Measurements from ENCODE around the gene GNAO1.

GNAO1 gene

GRCh38 chr16:56262148-56262547 lies 70.9 kb downstream of the GNAO1 start:
- no peaks in the 10 kb centered on the region for H4K20me1 ChIP-seq (ENCODE audit: insufficient read depth, low read length)
- H3K27me3 ChIP-seq (replicated peaks; ENCODE audit: insufficient read depth, low read length) = no peaks in the 10 kb centered on the region
- H2AFZ ChIP-seq (ENCODE audit: low read length) = no peak overlapping the region
- no peak for DNase-seq
- no peaks in the 10 kb centered on the region for H3K36me3 ChIP-seq (replicated peaks; ENCODE audit: insufficient read depth, low read length)
- no peak for TF ChIP-seq EZH2 (optimal IDR thresholded peaks at IDR 0.05; ENCODE audit: low read depth, low read length)
- TF ChIP-seq EZH2phosphoT487 (IDR thresholded peaks at IDR 0.05; ENCODE audit: low read length) = no peak
- TF ChIP-seq CTCF (IDR thresholded peaks at IDR 0.05; ENCODE audit: low read length) = no peak
- H3K4me2 ChIP-seq (ENCODE audit: low read depth, low read length) = no peak overlapping the region
- no peaks in the 10 kb centered on the region for H3K4me1 ChIP-seq (ENCODE audit: low read length)
- no peak overlapping the region for H3K9ac ChIP-seq (ENCODE audit: low read length)
- no peaks in the 10 kb centered on the region for H3K9me3 ChIP-seq (replicated peaks; ENCODE audit: insufficient read depth, low read length)
- H3K9me2 ChIP-seq (replicated peaks; ENCODE audit: insufficient read depth, low read length) = no peaks in the 10 kb centered on the region
- no peaks in the 10 kb centered on the region for H3F3A ChIP-seq (ENCODE audit: insufficient read depth, low read length)
- H3K79me2 ChIP-seq (ENCODE audit: low read length) = no peaks in the 10 kb centered on the region
- H3K4me3 ChIP-seq (ENCODE audit: low read length) = no peak overlapping the region
- H3K27ac ChIP-seq (ENCODE audit: low read length) = no peak overlapping the region

- Histone ChIP-seq H3K9me2 (replicated peaks; ENCODE audit: insufficient read depth, low read length) (no peaks in the 10 kb centered on the region), H2AFZ (ENCODE audit: low read length) (no peak overlapping the region), H3K36me3 (replicated peaks; ENCODE audit: insufficient read depth, low read length) (no peaks in the 10 kb centered on the region), H3K4me3 (ENCODE audit: low read length) (no peak overlapping the region), H4K20me1 (ENCODE audit: insufficient read depth, low read length) (no peaks in the 10 kb centered on the region), H3K4me2 (ENCODE audit: low read depth, low read length) (no peak overlapping the region), H3K9me3 (replicated peaks; ENCODE audit: insufficient read depth, low read length) (no peaks in the 10 kb centered on the region), H3F3A (ENCODE audit: insufficient read depth, low read length) (no peaks in the 10 kb centered on the region), H3K4me1 (ENCODE audit: low read length) (no peaks in the 10 kb centered on the region), H3K9ac (ENCODE audit: low read length) (no peak overlapping the region), H3K27ac (ENCODE audit: low read length) (no peak overlapping the region), H3K79me2 (ENCODE audit: low read length) (no peaks in the 10 kb centered on the region), H3K27me3 (replicated peaks; ENCODE audit: insufficient read depth, low read length) (no peaks in the 10 kb centered on the region)
- no peak for DNase-seq
- no peak for TF ChIP-seq EZH2phosphoT487 (IDR thresholded peaks at IDR 0.05; ENCODE audit: low read length)
- no peak for TF ChIP-seq EZH2 (optimal IDR thresholded peaks at IDR 0.05; ENCODE audit: low read depth, low read length)
- TF ChIP-seq CTCF (IDR thresholded peaks at IDR 0.05; ENCODE audit: low read length) = no peak
Measured at GRCh38 chr16:56262551-56263245, 71.4 kb downstream of the GNAO1 start.

- no peak overlapping the region for H3K27ac ChIP-seq (ENCODE audit: low read length)
- no peaks in the 10 kb centered on the region for H3F3A ChIP-seq (ENCODE audit: insufficient read depth, low read length)
- no peak overlapping the region for H3K4me3 ChIP-seq (ENCODE audit: low read length)
- TF ChIP-seq EZH2 (optimal IDR thresholded peaks at IDR 0.05; ENCODE audit: low read depth, low read length) (no peak), CTCF (IDR thresholded peaks at IDR 0.05; ENCODE audit: low read length) (no peak), EZH2phosphoT487 (IDR thresholded peaks at IDR 0.05; ENCODE audit: low read length) (no peak)
- DNase-seq = no peak
- H3K9me3 ChIP-seq (replicated peaks; ENCODE audit: insufficient read depth, low read length) = no peaks in the 10 kb centered on the region
- H3K4me2 ChIP-seq (ENCODE audit: low read depth, low read length) = no peak overlapping the region
- H3K27me3 ChIP-seq (replicated peaks; ENCODE audit: insufficient read depth, low read length) = no peaks in the 10 kb centered on the region
- H3K36me3 ChIP-seq (replicated peaks; ENCODE audit: insufficient read depth, low read length) = no peaks in the 10 kb centered on the region
- H3K79me2 ChIP-seq (ENCODE audit: low read length) = no peaks in the 10 kb centered on the region
- no peak overlapping the region for H3K9ac ChIP-seq (ENCODE audit: low read length)
- no peak overlapping the region for H2AFZ ChIP-seq (ENCODE audit: low read length)
- H4K20me1 ChIP-seq (ENCODE audit: insufficient read depth, low read length) = no peaks in the 10 kb centered on the region
- H3K4me1 ChIP-seq (ENCODE audit: low read length) = no peaks in the 10 kb centered on the region
- no peaks in the 10 kb centered on the region for H3K9me2 ChIP-seq (replicated peaks; ENCODE audit: insufficient read depth, low read length)
Measured at GRCh38 chr16:56263711-56264608, 72.7 kb downstream of the GNAO1 start.

Data from MM.1S (cell line).